HEK293 (cell line): Measurements from ENCODE around the gene C3orf33.
A peak's percentile ranks its signal among the peaks of the same experiment; 100 is the strongest.

Experiments
- OVOL3 ChIP-seq: fragments of 450-650 bp; formaldehyde crosslinking; IDR thresholded peaks from 2 replicates; pipeline ENCODE4 v1.5.1; 2016; ENCODE audit warnings: missing biosample characterization, missing genetic modification characterization
- ZBTB8A ChIP-seq: fragments of 450-650 bp; formaldehyde crosslinking; IDR thresholded peaks from 2 replicates; pipeline ENCODE4 v1.5.1; 2016; ENCODE audit warnings: missing biosample characterization, missing genetic modification characterization
- TF ChIP-seq, protein P1 (sequence below): fragments of 450-650 bp; formaldehyde crosslinking; IDR thresholded peaks from 2 replicates; pipeline ENCODE4 v1.5.1; 2016; ENCODE audit warnings: missing biosample characterization, missing genetic modification characterization

DNA sequence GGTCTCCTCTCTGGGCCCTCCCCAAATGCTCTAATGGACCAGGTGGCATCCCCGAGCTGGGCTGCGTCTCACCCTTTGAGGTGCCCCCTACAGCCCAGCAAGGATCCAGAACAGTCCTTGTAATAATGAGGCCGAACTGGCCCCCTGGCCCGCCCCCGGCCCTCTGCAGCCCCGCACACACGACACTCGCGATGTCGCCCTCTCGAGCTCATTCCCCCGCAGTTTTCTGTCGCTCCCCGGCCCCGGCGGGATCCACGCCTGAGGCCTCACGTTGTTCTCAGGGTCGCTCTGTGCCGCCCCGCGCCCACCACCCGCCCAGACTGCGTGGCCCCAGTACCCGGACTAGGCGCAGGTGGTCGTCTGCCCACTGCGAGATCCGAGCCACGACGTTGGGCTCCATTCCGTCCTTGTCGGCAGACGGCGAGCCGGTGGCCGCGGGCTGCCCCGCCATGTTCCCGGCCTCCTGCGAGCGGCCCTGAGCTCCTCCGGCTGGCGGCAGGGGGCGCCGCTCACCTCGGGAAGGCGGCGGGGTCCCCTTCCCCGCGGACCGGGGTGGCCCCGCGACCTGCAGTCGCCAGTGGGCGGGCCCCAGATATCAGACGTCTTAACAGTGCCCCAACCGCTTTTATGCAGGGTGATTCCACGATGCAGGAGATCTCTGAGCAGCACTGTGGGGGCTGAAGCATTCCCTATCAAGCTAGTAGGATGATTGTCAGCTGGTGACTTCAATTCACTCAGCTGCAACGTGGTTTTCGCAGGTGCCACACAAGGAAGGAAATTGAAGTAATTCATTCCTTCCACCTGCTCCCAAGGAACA lies at the start of gene C3orf33:
- TF ChIP-seq, protein P1, sequence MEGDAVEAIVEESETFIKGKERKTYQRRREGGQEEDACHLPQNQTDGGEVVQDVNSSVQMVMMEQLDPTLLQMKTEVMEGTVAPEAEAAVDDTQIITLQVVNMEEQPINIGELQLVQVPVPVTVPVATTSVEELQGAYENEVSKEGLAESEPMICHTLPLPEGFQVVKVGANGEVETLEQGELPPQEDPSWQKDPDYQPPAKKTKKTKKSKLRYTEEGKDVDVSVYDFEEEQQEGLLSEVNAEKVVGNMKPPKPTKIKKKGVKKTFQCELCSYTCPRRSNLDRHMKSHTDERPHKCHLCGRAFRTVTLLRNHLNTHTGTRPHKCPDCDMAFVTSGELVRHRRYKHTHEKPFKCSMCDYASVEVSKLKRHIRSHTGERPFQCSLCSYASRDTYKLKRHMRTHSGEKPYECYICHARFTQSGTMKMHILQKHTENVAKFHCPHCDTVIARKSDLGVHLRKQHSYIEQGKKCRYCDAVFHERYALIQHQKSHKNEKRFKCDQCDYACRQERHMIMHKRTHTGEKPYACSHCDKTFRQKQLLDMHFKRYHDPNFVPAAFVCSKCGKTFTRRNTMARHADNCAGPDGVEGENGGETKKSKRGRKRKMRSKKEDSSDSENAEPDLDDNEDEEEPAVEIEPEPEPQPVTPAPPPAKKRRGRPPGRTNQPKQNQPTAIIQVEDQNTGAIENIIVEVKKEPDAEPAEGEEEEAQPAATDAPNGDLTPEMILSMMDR (tag by site-specific recombination): peak; percentile 85
- no peak for TF ChIP-seq OVOL3
- peak; percentile 39; the same call in 1 of the 2 replicates for TF ChIP-seq ZBTB8A
